D721Med (cell line): ENCODE measurements around the gene DICER1.

Source experiments
- DNase-seq: peaks from one replicate; pipeline ENCODE4 v3.0.0; 2011; ENCODE audit warnings: low spot score; ENCODE audit not compliant: insufficient read length
- FAIRE-seq: peaks from 2 replicates; lab custom pipeline; 2011; peaks lifted over from hg19 to GRCh38; lab: Jason Lieb, UNC
- TF ChIP-seq, protein P1 (sequence below): IDR thresholded peaks from 2 replicates; pipeline ENCODE4 v1.5.1; 2012; ENCODE audit warnings: mild to moderate bottlenecking, control low read depth; ENCODE audit not compliant: insufficient read depth; ENCODE audit errors: missing control alignments

DICER1 gene

DNA sequence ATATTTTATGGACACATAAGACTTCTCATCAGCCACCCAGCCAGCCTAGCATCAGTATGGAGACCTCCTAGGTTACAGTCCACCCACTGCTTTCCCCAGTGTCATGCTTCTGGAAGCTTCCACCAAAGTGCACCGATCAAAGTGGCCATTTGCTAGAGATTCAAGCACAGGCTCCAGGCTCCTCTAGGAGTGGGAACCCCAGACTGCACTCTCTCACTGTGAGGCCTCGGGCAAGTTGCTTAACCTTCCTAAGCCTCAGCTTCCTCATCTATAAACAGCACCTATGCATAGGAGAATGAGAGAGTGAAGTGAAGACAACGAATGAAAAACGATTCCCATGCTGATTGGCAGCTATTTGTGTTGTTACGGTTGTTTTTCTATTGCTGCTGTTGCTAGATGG, 94.4 kb downstream of the DICER1 start:
- DNase-seq (no peak), FAIRE-seq (no peak)
- TF ChIP-seq, protein P1, sequence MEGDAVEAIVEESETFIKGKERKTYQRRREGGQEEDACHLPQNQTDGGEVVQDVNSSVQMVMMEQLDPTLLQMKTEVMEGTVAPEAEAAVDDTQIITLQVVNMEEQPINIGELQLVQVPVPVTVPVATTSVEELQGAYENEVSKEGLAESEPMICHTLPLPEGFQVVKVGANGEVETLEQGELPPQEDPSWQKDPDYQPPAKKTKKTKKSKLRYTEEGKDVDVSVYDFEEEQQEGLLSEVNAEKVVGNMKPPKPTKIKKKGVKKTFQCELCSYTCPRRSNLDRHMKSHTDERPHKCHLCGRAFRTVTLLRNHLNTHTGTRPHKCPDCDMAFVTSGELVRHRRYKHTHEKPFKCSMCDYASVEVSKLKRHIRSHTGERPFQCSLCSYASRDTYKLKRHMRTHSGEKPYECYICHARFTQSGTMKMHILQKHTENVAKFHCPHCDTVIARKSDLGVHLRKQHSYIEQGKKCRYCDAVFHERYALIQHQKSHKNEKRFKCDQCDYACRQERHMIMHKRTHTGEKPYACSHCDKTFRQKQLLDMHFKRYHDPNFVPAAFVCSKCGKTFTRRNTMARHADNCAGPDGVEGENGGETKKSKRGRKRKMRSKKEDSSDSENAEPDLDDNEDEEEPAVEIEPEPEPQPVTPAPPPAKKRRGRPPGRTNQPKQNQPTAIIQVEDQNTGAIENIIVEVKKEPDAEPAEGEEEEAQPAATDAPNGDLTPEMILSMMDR: no peak

DNA sequence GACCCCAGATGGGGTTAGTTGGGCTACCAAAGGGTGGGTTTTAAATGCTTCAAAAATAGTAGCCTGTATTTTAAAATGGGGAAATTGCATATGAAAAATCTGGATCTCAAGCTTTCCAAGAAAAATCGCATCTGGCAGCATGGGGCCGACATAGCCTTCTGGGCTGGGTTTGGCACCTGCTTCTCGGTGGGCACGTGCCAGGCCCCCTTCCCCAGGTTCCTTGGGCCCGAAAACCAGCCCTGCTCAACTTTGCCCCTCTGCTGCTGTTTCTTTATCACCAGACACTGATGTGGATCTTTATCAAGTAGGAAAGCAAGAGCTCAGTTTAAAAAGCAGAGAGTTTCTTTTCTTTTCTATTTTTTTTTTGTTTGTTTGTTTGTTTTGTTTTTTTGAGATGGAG, 95.1 kb downstream of the DICER1 start:
- FAIRE-seq (no peak), DNase-seq (no peak)
- TF ChIP-seq, protein P1: no peak

DNA sequence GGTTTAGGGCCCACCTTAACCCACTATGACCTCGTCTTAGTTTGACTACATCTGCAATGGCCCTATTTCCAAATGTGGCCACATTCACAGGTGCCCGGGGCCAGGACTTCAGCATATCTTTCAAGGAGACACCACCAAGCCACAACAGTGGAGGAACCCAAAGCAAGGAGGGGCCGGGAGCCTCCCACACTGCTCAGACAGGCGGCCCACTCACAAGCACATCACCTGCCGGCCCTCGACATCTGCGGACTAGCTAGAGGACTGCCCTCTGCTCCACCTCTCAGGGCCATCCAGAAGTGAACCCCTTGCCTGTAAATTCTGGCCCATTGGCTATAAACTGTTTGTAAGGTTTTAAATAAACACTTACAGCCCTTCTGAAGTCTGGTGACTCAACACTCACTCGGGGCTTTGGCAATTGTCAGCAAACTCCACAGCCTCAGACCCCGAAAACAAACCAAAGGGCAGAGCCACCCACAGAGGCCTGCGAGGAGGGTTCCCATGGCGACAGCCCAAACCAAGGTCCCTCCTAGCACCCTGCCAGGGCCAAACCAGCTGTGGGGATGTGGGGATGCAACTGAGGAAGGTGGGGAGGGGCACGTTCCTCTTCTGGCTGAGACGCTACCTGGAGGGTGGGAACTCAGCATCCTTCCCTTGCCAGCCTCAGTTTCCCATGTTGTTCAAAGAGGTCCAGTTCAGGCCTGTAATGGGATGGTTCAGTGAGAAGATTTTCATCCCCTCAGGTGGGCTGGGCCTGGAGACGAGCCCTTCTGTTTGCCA, 95.8 kb downstream of the DICER1 start:
- TF ChIP-seq, protein P1: no peak
- FAIRE-seq: no peak
- DNase-seq: no peak

DNA sequence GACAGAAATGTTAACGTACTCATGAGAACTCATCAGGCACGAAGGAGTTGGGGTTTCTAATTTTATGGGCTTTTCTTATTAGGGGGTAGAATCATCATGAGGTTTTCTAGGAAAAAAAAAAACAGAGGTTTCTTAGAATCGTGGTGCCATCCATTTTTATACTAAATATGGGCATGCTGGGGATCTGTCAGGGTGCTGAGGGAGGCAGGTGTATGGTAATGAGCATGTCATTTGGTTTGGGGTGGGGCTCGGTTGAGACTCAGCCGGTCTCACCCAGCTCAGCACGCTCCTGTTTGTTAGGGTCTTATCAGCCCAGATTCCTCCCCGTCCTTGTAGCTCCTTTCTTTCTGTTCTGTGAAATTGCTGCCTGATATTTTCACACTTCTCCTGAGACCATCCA, 98.2 kb downstream of the DICER1 start:
- FAIRE-seq (no peak), DNase-seq (no peak)
- TF ChIP-seq, protein P1: no peak

DNA sequence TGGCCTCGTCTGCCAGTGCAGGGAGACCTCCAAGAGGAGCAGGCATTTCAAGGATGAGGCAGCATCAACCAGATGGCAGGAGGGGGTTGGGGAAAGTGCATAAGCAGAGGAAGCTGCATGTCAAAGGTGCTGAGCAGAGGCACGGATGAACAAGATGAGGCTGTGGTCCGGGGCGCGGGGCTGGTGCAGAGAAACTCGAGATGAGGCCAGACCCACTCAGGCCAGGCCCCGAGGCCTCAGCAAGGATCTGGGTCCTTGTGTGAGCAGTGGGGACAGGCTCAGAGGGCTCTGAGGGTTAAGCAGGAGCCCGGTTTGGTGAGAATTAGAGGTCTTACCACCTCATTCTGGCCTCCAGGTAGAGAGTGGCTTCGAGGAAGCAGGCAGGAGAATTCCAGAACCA, 98.8 kb downstream of the DICER1 start:
- no peak for FAIRE-seq
- TF ChIP-seq, protein P1: no peak
- DNase-seq: no peak

DNA sequence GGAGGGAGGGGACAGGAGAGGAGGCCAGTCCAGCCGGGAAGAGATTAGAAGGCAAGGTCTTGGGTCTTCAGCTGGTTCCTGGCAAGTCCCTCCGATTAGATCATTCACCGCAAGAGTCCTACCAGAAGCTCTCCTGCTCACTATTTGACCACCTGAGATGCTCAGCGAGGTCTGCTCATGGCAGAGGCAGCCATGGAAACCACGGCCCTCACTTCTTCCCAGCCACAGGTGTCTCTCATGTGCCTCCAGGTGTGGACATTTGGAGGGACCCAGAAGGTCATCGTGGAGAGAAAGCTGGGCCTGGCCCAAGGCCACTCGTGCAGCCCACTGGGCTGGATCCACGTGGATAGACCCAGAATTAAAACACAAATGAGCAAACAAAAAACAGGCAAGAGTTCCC, 99.5 kb downstream of the DICER1 start:
- TF ChIP-seq, protein P1: no peak
- no peak for FAIRE-seq
- no peak for DNase-seq

DNA sequence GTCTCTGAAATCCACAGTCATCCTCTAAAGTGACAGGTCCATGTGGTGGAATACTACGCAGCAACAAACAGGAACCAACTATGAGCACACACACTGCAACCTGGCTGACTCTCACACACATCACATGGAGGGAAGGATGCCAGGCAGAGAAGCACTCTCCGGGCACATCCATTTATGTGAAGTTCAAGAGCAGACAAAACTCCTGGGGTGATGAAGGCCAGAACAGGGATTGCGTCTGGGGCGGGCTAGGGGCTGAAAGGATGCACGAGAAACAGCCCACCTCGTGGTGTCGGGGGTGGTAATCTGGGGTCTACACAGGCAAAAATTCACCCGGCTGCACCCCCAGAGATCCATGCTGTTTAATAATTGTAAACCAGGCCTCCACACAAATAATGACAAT, 100.2 kb downstream of the DICER1 start:
- FAIRE-seq: no peak
- DNase-seq: no peak
- TF ChIP-seq, protein P1: no peak
